Uterus (tissue), 4 donors: ENCODE results near the gene TLCD3B. TPM values are rescaled to one million over a fixed set of nuclear protein-coding genes. Genes with fewer than 3 reads are reported as not detected.
A peak's percentile ranks its signal among the peaks of the same experiment; 100 is the strongest.

Experiments used
- DNase-seq, 2 donors: peaks; one replicate each; pipeline ENCODE4 v3.0.0-alpha.2; 2019 to 2020
- H3K27ac ChIP-seq, 2 donors: fragments of 200-600 bp; sonication (generic); 1 replicate in 1 of 2; 2 replicates in 1 of 2; pipeline ENCODE4 v1.5.1; 2016 to 2018
- H3K27me3 ChIP-seq, 2 donors: fragments of 200-600 bp; sonication (generic); one replicate each; pipeline ENCODE4 v1.5.1; 2018 to 2019; ENCODE audit warnings: control low read depth in 1 of 2
- H3K36me3 ChIP-seq, 2 donors: fragments of 200-600 bp; sonication (generic); one replicate each; pipeline ENCODE4 v1.5.1; 2019; ENCODE audit warnings: control low read depth in 1 of 2
- H3K4me1 ChIP-seq, 2 donors: fragments of 200-600 bp; sonication (generic); one replicate each; pipeline ENCODE4 v1.5.1; 2018 to 2019; ENCODE audit warnings: control low read depth in 1 of 2
- H3K4me3 ChIP-seq, 2 donors: fragments of 200-600 bp; sonication (generic); 1 replicate in 1 of 2; 2 replicates in 1 of 2; pipeline ENCODE4 v1.5.1; 2018 to 2019; ENCODE audit warnings: mild to moderate bottlenecking in 1 of 2
- H3K9me3 ChIP-seq, 2 donors: fragments of 200-600 bp; sonication (generic); one replicate each; pipeline ENCODE4 v1.5.1; 2019; ENCODE audit warnings: control low read depth in 1 of 2
- POLR2A ChIP-seq, 2 donors: fragments of 450-650 bp; IDR thresholded peaks; one replicate each; pipeline ENCODE4 v1.6.1; 2016; ENCODE audit warnings: antibody characterized with exemption in 2 of 2, mild to moderate bottlenecking in 1 of 2, moderate library complexity in 1 of 2
- intact Hi-C: fragments of 100-400 bp; cut with DNase I; formaldehyde crosslinking; loops from one replicate; pipeline ENCODE4 v1.15.1; 2023; ENCODE audit warnings: low total_unique reads
- total RNA-seq, 4 donors: library from RNA; depleted of rRNA in 3 of 4; stranded (reverse); fragments of >200 nt in 3 of 4; gene quantifications; one replicate each; pipeline versions ENCODE4 v1.1.0 to v1.2.4, GENCODE V29; 2014 to 2023
- TF ChIP-seq, protein P1 (sequence below), 4 experiments: fragments of 200-600 bp in 2 of 4; fragments of 450-650 bp in 2 of 4; sonication (generic) in 2 of 4; IDR thresholded peaks; one replicate each; pipeline ENCODE4 v1.5.1; 2016 to 2019; ENCODE audit warnings: antibody characterized with exemption in 4 of 4, mild to moderate bottlenecking in 2 of 4, moderate library complexity in 1 of 4
- donor health status: DM: yes; HTN: yes; CAD: no.

The TLCD3B gene
- total RNA-seq, 4 donors from 2014 or later, result 0.62 TPM; not detected in 3

- Histone ChIP-seq H3K27me3 (no peaks in the 10 kb centered on the region), H3K4me1 (peaks cover 15 to 42% of the 10 kb centered on the region in 2 donors), H3K4me3 (peak within 1 kb of the TSS; percentile 81 to 100), H3K36me3 (no peaks in the 10 kb centered on the region), H3K9me3 (no peaks in the 10 kb centered on the region), H3K27ac (peak within 1 kb of the TSS; percentile 97 to 99)
- TF ChIP-seq, protein P1, sequence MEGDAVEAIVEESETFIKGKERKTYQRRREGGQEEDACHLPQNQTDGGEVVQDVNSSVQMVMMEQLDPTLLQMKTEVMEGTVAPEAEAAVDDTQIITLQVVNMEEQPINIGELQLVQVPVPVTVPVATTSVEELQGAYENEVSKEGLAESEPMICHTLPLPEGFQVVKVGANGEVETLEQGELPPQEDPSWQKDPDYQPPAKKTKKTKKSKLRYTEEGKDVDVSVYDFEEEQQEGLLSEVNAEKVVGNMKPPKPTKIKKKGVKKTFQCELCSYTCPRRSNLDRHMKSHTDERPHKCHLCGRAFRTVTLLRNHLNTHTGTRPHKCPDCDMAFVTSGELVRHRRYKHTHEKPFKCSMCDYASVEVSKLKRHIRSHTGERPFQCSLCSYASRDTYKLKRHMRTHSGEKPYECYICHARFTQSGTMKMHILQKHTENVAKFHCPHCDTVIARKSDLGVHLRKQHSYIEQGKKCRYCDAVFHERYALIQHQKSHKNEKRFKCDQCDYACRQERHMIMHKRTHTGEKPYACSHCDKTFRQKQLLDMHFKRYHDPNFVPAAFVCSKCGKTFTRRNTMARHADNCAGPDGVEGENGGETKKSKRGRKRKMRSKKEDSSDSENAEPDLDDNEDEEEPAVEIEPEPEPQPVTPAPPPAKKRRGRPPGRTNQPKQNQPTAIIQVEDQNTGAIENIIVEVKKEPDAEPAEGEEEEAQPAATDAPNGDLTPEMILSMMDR (IDR thresholded peaks at IDR 0.05), result peak in 1 of 4 experiments; percentile 20
- peak; percentile 97 for TF ChIP-seq POLR2A (IDR thresholded peaks at IDR 0.05)
- peak; percentile 99 for DNase-seq
- intact Hi-C loops, result no loop called here
These were observed 34.3 kb upstream of the TLCD3B start, which contains the start of gene ALDOA for GRCh38 chr16:30065102-30065942. TSS of gene ALDOA (plus strand) at chr16:30065760. CDS start at chr16:30066898, 1,138 bp downstream.

DNA sequence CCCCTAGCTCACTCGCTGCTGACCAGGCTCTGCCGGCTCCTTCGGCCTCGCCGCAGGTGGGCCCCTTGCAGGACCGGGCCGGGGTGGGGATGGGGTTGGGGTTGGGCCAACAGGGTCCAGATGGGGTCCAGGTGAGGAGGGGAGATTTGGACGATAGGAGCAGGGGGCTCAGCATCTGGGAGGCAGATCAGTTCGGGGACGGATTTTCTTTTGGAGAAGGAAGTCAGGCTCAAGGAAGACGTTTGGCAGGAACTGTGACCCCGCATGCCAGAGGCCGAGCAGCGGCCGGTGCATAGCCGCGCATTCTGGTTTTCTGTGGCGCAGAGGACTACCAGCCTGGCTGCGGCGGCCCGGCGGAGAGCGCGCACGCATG is 33.6 kb upstream of the TLCD3B start:
- Histone ChIP-seq H3K36me3 (no peaks in the 10 kb centered on the region), H3K4me3 (peak overlapping the region; percentile 81 to 100), H3K4me1 (peaks cover 14 to 39% of the 10 kb centered on the region in 2 donors), H3K27me3 (no peaks in the 10 kb centered on the region), H3K9me3 (no peaks in the 10 kb centered on the region), H3K27ac (peak overlapping the region; percentile 97 to 99)
- DNase-seq, result peak in 1 of 2 donors; percentile 42
- TF ChIP-seq, protein P1 (IDR thresholded peaks at IDR 0.05), result no peak
- no peak for TF ChIP-seq POLR2A (IDR thresholded peaks at IDR 0.05)
- intact Hi-C loops, result no loop called here

GRCh38 chr16:30063893-30064728 is 33.0 kb upstream of the TLCD3B start:
- peak overlapping the region; percentile 97 to 99 for H3K27ac ChIP-seq
- H3K9me3 ChIP-seq, result no peaks in the 10 kb centered on the region
- H3K4me3 ChIP-seq, result peak overlapping the region; percentile 81 to 100
- H3K4me1 ChIP-seq, result peaks cover 10 to 33% of the 10 kb centered on the region in 2 donors
- no peaks in the 10 kb centered on the region for H3K36me3 ChIP-seq
- intact Hi-C loops, result no loop called here
- no peaks in the 10 kb centered on the region for H3K27me3 ChIP-seq
- peak; percentile 75 to 84 for DNase-seq
- peak in 1 of 2 donors; percentile 34 for TF ChIP-seq POLR2A (IDR thresholded peaks at IDR 0.05)
- TF ChIP-seq, protein P1 (IDR thresholded peaks at IDR 0.05), result peak; percentile 53 to 65 (median 56)

DNA sequence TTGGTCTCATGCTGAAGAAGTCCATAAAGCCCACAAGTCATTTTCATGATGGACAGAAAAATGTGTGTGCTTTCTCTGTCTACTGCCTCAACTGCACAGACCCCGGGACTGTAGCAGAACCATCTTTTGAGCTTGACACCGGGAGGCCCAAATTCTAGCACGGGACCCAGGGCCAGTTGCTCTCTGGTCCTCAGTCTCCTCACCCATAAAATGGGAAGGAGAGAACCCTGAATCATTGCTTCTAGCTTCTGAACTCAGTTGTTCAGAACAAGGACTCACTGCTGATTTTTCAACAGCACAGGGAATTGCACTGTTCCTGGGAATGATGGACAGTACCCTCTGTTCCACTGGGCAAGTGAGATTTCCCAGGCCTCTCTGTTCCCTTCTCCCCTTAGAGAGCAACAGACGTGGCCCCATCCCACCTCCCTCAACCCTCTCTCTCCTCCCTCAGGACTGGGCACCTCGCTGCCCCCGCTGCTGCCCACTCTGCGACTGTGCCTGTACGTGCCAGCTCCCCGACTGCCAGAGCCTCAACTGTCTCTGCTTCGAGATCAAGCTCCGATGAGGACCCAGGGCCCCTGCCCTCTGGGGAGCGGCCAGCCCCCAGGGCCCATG is 32.3 kb upstream of the TLCD3B start:
- Histone ChIP-seq H3K27me3 (no peaks in the 10 kb centered on the region), H3K9me3 (no peaks in the 10 kb centered on the region), H3K36me3 (no peaks in the 10 kb centered on the region), H3K4me1 (peaks cover 10 to 26% of the 10 kb centered on the region in 2 donors), H3K27ac (peak overlapping the region; percentile 97 to 99), H3K4me3 (peak overlapping the region; percentile 81 to 100)
- no peak for TF ChIP-seq POLR2A (IDR thresholded peaks at IDR 0.05)
- TF ChIP-seq, protein P1 (IDR thresholded peaks at IDR 0.05), result no peak
- DNase-seq, result no peak
- intact Hi-C loops, result no loop called here
